ENCODE data around the gene RRP12.

Gene RRP12

GRCh38 chr10:97312897-97313296, 88.2 kb downstream of the RRP12 start:
- Mint-ChIP-seq H3K36me3 (ENCODE audit: low read depth) (no peaks in the 10 kb centered on the region), H3K27me3 (ENCODE audit: low read depth) (peaks cover 8% of the 10 kb centered on the region), H3K4me3 (no peak overlapping the region), H3K27ac (no peak overlapping the region), H3K4me1 (peaks cover 3% of the 10 kb centered on the region), H3K9me3 (no peaks in the 10 kb centered on the region)
- TF ChIP-seq CTCF (IDR thresholded peaks at IDR 0.05; ENCODE audit: unreplicated experiment in 3 of 3): no peak

DNA sequence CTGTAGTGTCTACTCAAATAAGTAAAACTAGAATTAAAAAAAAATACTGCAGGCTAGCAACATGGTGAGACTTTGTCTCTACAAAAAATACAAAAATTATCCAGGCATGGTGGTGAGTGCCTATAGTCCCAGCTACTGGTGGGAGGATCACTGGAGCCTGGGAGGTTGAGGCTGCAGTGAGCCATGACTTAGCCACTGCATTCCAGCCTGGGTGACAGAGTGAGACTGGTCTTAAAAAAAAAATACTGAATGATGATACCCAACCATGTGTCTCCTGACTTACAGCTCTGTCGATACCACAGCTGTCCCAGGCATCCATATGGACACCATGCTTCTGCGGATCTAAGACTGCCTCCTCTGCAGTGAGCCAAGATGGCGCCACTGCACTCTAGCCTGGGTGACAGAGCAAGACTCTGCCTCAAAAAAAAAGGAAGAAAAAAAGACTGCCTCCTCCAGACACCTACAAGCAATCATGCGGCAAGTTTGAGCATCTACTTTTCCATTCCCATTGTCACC, 90.0 kb downstream of the RRP12 start:
- Mint-ChIP-seq H3K27ac (no peak overlapping the region), H3K4me3 (no peak overlapping the region), H3K4me1 (peaks cover 9% of the 10 kb centered on the region), H3K27me3 (ENCODE audit: low read depth) (no peaks in the 10 kb centered on the region), H3K9me3 (no peaks in the 10 kb centered on the region), H3K36me3 (ENCODE audit: low read depth) (no peaks in the 10 kb centered on the region)
- no peak for TF ChIP-seq CTCF (IDR thresholded peaks at IDR 0.05; ENCODE audit: unreplicated experiment in 3 of 3)

GRCh38 chr10:97307866-97308780, 93.0 kb downstream of the RRP12 start:
- H3K9me3 Mint-ChIP-seq: no peaks in the 10 kb centered on the region
- peaks cover 9% of the 10 kb centered on the region for H3K4me1 Mint-ChIP-seq
- no peak overlapping the region for H3K27ac Mint-ChIP-seq
- H3K4me3 Mint-ChIP-seq: no peak overlapping the region
- H3K36me3 Mint-ChIP-seq (ENCODE audit: low read depth): no peaks in the 10 kb centered on the region
- no peak for TF ChIP-seq CTCF (IDR thresholded peaks at IDR 0.05; ENCODE audit: unreplicated experiment in 3 of 3)
- no peaks in the 10 kb centered on the region for H3K27me3 Mint-ChIP-seq (ENCODE audit: low read depth)

GRCh38 chr10:97307441-97307840, 93.7 kb downstream of the RRP12 start:
- no peaks in the 10 kb centered on the region for H3K9me3 Mint-ChIP-seq
- H3K27me3 Mint-ChIP-seq (ENCODE audit: low read depth): no peaks in the 10 kb centered on the region
- no peak for TF ChIP-seq CTCF (IDR thresholded peaks at IDR 0.05; ENCODE audit: unreplicated experiment in 3 of 3)
- no peaks in the 10 kb centered on the region for H3K36me3 Mint-ChIP-seq (ENCODE audit: low read depth)
- peaks cover 9% of the 10 kb centered on the region for H3K4me1 Mint-ChIP-seq
- no peak overlapping the region for H3K4me3 Mint-ChIP-seq
- H3K27ac Mint-ChIP-seq: no peak overlapping the region

Data from nephron (organoid).